Measurements from ENCODE around the gene MRAS.
A peak's percentile ranks its signal among the peaks of the same experiment; 100 is the strongest.
"Not testable (repeated sequence)": the region's sequence is repeated elsewhere in the genome, so short reads cannot be mapped to it uniquely, and the experiment has no call there.

The MRAS gene

DNA sequence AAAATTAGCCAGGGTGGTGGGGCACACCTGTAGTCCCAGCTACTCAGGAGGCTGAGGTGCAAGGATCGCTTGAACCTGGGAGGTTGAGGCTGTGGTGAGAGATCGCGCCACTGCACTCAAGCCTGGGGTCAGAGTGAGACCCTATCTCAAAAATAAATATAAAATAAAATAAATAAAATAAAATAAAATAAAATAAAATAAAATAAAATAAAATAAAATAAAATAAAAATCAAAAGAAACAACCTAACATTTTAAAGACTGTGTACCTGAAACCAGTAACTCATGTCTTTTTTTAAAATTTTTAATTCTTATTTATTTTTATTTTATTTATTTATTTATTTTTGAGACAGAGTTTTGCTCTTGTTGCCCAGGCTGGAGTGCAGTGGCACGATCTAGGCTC is 78.4 kb downstream of the MRAS start:
- DNase-seq: not testable (repeated sequence)

DNA sequence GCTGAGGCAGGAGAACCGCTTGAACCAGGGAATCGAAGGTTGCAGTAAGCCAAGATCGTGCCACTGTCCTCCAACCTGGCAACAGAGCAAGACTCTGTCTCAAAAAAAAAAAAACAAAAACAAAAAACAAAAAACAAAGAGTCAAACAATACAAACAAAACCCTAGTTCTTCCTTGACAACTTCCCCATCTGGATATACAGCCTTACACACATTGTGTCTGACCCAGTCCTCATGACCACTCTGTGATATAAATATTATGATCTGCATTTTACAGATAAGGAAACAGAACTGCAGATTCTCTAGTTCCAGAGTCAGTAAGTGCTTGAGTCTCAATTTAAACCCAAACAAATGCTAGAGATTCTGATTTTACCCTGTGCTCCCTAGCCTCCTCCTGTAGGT is 81.3 kb downstream of the MRAS start:
- no peak for DNase-seq

DNA sequence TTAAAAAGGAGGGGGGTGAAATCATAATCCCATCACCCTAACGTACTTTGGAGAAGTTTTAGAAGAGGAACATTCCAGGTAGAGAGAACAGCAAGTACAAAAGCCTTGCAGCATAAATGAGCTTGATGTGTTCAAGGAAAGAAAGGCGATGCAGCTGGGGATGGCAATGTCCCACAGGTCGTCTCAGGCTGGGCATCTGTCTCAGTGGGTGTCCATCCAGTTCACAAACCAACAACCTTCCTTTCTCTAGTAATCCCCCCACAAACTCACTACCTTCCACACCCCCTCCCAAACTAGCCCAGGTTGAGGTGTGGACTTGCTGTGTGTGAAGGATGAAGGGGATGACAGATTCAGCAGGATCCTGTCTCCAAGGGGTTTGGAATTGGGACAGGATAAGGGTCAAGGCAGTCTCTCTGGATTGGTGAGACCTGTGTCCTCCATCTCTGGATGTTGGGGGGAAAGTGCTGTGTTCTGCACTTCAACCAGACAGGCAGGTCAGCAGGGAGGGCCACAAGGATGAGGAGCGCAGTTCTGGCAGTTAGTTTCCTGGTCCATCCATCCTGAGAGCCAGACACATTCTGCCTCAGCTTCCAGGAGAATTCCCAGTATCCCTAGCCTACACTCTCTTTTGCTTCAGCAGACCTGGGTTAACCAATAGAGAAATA is 84.3 kb downstream of the MRAS start:
- DNase-seq: no peak

DNA sequence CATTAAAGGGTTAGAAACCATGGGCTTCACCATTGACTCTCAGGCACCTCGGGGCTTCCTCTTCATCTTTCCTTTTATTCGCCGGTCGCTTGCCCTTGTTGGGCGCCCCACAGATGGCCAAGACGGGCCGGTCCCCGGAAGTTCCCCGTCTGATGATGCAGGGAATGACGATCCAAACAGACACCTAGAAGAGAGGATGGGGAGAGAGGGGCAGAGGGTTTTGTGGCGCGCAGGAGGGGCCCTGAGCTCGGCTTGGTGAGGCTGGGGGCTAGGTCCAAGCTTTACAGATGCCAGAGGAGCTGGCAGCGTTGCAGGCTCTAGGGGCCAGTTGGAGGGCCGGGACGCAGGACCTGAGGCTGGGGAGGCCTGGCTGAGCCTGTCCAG is 85.5 kb downstream of the MRAS start:
- DNase-seq: no peak

DNA sequence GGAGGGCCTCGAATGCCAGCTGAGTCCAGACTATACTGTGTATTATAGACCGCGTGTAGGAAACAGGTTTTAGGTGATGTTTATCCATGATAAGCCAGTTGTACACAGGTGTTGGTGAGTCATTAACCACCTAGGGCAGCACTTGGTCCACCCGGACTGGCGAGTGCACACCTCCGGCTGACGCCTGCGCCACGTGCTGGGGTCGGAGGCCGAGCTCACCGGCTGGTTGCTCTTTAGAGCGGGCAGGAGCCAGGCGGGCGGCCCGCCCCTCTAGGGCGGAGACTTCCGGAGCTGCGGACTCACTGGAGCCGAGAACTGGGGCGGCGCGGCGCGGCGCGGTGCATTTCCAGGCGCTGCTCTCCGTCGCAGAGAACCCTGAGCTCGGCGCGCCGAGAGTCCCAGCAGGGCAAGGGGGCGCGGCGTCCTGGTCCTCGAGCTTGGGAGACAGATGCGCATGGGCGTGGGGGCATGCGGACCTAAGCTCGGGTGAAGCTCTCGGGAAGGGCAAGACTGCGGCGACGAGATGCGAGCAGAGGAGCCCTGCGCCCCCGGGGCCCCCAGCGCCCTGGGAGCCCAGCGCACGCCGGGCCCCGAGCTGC is 86.0 kb downstream of the MRAS start, which contains the start of gene ESYT3:
Gene ESYT3 (plus strand): TSS at position 341 of the 599 bp plus-strand sequence. CDS start 183 bp downstream, at position 524.
- peak; percentile 97 for DNase-seq

DNA sequence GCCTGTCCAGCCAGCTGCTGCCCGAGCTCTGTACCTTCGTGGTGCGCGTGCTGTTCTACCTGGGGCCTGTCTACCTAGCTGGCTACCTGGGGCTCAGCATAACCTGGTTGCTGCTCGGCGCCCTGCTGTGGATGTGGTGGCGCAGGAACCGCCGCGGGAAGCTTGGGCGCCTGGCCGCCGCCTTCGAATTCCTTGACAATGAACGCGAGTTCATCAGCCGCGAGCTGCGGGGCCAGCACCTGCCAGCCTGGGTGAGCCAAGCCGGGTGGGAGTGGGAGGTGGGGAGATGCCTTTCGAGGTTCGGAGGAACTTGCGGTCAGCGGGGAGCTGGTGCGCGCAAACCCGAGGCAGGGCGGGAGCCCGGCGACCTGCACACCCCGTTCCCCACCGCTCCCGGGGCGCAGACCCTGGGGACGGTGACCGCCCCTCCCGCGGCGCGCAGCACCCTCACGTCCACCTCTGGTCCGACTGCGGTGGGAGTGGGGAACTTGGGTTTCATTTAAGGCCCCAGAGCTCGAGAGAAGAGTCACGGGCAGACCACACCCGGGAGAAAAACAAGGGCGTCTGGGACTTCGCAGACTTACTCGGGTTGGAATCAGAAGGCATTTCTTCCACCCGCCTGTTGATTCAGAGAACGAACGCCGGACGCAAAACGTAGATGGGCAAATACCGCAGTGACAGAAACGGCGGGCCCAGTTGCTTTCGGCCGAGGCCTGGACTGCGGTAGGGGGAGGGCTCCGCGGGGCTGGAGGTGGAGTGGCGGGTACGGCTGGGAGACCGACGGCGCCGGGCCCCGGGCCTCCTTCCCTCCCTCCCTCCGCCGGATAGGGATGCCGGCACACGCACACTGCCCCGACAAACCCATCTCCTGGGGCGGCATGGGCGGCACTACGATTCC is 86.7 kb downstream of the MRAS start:
- DNase-seq: peak; percentile 75

DNA sequence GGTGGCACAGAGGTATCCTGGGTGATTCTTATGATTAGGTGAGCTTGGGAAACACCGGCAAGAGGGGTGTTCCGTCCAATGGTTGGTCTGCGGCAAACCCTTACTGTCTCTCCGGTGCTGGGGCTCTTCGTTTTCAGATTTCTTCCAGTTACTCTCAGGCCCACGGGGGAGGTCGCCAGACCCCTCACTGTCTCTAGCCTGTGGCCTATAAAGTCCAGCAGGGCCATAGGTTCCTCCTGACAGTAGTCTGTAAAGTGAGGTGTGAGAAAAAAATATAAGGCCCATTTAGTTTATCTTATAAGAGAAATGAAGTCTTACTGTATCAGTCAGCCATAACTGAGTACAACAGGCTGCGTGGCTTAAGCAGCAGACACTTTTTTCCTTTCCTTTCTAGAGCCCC is 87.5 kb downstream of the MRAS start:
- no peak for DNase-seq

DNA sequence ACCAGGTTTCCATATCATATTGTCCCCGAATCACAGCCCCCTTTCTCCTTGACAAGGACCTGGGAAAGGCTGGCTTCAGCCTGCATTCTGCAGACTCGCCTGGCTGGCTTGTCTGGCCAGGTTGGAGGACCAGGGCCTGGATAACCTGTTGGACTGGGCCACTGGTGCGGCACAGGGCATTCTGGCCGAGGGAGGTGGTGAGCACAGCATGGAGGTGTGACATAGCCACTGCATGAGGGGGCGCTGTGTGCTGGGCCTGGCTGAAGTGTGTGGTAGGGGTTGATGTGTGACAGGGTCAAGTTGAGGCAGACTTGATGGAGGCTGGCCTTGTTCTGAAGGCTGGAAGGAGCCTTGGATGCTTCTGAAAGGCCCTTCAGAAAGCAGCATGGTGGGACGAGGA is 88.9 kb downstream of the MRAS start:
- DNase-seq: no peak

DNA sequence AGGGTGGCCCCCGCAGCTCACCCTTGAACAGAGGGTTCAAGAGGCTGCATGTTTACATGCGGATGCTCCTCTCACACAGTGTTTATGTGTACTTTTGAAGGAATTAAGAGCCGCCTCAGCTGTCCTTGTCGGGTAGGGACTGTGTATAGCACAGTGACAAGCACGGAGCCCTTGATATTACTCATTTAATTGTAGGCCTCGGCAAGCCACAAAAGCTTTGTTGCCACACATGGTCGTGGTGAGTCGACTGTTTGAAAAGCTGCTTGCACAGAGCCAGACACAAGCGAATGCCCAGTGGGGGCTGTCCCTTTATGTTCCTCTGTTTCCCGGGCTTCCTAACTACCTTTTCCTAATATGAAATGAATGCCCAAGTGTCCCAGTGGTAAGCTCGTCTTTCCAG is 90.5 kb downstream of the MRAS start:
- DNase-seq: no peak

DNA sequence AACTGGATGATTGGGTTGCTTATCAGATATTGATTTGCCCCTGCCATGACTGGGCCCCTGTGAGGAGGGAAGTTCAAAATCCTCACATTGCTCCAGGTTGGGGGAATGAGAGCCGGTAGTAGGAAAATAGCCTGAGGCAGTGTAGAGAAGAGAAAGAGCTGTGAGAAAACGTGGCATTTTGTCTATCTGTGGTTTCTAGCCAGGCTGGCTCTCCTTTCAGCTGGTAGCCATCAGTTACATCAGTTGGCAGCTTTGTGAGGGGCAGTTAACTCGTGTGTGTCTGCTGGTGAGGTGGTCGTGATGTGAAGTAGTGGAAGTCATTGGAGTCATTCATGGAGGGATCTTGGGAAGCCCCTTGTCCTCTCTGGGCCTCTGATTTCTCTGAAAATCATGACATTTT is 91.3 kb downstream of the MRAS start:
- DNase-seq: no peak

DNA sequence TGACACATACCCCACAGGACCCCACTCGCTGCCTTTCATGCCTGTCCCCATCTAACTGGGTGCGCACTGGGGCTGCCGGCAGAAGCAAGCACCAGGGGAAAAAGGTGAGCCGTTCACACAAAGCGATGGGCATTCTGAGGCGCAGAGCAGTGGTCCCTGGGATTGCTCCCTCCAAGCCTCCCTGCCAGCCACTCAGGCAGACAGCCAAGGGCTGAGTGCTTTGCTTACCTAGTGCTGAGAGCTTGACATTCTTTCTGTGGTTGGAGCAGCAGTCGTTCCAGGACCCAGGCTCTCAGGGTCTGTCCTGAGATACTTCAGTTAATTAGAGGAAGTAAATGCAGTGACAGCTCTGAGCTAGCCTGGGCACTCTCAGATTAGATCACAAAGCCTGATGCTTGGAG is 91.7 kb downstream of the MRAS start:
- peak; percentile 10 for DNase-seq

DNA sequence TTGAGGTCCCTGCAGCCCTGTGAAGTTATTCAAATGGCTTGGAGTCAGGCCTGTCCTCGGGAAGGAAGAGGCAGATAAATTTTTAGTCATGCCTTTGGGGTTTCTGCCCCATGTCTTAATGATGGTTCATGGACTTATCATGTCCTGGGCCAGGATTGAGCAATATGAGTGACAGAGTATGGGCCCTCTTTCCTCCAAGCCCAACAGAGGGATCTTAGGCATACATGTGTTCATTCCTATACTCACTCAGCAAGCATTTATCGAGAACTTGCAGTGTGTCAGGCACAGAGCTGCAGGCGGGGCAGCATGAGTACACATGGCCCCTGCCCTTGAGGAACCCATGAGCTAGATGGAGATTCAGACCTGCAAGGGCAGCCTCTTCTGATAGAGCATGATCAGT is 92.2 kb downstream of the MRAS start:
- DNase-seq: no peak

DNA sequence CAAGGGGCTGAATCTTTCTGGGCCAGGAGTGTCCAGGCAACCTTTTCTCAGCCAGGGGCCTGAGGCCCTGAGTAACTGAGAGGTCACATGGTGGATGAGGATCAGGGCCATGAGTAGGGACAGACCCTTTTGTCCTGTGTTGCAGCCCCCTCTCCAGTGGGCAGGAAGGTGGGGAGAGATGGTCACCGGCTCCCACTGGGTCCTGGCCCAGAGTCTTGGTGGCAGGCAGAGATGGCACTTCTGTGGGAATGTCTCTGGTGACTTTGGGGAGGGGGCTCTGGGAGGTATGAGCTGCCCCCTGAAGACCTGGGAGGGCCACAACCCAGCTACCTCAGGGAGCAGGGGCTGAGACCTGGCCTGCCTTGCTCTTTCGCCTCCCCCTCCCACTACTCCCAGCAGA is 92.9 kb downstream of the MRAS start:
- no peak for DNase-seq

DNA sequence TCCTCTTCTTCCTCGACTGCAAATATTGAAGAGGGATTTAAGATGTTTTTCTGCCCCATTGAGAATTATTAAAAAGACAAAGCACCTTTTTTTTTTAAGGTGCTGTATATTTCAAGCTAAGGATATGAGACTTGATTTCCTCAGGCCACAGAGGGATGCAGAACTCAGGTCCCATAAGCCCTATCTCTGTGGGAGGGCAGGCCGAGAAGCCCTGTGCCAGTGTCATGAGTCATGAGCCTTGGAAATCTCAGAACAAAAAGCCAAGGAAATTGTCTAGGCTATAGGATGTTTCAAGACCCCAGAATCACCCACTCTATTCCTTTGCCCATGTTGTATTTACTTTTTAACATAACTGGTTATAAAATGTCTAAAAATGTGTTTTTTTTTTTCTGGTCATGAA is 93.4 kb downstream of the MRAS start:
- DNase-seq: no peak

DNA sequence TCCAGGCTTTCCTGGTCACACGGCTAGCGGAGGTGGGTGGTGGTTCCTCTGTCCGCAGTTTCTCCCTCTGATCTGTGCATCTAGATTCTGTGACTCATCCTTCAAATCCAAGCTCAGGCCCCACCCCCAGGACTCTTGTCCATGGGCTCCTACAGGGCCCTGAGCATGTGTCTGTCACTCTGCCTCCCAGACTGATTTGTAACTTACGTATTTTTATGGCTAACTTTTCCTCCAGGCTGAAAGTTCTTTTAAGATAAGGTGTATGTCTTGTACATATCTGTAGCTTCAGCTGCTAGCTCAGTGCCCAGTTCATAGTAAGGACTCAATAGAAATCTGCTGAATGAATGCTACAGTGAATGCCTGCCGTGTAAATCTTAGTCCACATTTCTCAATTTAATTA is 94.1 kb downstream of the MRAS start:
- DNase-seq: peak; percentile 33

DNA sequence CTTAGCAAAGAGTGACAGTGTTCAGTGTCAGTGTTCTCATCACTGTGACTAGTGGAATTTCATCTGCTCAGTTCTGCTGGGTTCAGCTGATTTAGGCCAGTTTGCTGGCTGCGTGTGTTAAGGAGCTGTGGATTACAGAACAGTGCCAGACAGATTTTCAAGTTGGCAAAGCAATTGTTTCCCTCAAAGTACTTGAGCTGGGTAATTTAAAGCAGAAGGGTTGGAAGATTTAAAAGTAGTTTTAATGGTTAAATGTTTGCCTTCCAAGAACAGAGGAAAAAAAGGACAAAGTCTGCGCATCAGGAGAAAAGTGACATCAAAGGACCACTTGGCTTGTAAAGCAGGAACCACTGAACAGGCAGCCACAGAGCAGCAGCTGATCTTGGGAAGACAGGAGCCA is 94.7 kb downstream of the MRAS start:
- no peak for DNase-seq

DNA sequence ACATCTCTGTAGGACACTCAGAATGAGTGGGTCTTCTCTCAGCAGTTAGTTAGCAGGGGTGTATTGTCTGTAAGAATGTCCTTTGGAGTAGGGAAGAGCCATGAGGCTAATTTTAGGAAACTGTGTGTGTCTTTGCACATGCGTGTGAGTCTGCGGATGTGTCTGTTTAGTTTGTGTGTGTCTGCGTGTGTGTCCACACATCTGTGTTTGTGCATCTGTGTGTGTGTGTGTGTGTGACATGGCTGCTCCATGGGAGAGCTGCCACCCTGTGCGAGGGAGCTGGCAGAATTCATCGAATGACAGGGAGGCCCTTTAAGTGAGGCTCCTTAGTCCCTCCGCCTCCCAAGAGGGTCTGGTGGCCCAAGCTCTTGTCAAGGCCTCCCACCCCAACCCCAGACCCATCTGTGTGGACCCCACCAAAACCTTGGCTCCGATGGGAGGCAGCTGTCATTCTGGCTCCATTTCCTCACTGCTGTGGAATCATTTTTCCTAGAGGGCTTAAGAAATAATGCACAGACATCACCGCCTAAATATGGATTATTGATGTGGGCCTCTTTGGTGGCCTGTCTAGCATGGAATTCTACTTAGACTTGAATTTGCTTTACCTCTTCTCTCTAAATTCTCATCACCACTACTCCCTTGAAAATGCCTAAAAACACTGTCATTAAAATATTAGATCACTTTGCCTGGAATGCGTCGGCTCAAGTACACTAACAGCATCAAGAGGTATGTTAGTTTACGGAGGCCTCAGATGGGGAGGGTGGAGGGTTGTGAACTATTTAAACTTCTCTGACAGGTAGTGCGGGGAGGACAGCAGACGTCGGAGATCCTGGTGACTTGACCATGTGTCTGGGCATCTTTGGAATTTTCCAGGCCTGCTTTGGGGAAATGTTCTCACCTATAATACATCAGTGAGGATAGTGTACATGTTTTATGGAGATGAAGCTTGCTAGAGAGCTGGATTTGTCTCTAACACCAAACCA is 95.4 kb downstream of the MRAS start:
- DNase-seq: no peak

DNA sequence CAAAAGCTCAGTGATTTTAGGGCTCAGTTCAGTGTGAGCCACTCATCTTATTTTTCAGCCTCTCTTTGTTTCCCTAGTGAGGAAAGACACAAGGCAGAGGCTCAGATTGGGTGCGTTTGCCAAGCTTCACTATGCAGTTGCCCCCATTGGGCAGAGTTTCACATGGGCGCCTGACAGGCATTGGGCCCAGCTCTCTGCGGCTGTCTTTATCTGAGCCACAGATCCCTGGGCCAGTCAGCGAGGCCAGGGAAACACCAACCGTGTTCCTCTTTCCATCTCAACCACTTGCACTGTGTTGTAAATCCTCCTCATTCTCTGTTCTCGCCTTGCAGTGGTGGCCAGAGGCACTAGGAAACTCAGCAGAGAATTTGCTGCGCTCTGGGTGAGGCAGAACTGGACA is 96.9 kb downstream of the MRAS start:
- DNase-seq: no peak

DNA sequence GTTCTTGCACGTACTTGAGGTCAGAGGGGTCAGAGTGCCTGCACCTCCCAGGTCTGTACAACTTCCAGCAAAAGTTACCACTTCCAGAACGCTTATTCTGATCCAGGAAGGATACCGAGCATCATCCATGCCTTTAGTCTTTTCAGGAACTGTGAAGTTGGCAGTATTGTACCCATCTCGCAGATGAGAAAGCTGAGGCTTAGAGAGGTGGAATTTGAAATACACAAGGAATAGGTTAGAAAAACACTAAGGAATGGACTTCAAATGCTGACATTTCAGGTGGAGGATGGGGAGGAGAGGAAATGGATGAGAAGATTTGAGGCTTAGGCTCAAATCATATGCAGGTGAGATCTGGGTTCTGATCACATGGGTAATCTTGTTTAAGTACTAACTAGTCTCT is 97.3 kb downstream of the MRAS start:
- DNase-seq: no peak

DNA sequence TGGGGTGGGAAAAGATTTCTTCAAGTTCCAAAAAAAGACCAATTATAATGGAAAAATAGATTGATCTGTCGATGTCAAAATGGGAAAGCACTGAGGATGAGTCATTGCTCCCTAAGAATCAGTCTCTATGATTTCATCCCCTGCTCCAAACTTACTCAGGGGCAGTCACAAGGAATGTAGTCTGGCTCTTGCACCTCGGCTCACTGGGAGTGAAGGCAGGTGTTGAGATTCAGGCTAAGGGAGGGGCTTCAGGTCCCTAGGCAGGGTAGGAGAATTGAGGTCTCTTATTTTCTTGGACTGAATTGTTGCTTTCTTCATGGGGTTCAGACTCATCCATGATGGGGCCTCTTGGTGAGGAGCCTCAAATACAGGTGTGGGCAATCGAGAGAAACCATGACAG is 100.3 kb downstream of the MRAS start:
- no peak for DNase-seq

DNA sequence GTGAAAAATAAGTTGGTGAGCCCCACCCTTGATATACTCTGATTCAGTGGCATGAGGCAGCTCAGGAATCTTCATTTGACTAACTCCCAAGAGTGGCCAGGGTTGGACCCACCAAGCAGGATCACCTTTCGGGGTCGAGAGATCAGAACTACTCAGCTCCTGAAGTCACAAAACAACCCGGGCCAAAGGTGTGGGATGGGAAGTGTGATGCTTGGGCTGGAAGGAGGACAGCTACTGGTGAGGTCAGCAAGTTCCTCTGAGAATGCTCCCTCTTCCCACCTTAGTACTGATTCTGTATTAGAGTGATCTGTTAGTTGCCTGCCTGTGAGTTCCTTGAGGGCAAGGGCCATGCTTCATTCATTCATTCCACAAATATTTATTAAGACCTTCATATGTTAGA is 101.1 kb downstream of the MRAS start:
- DNase-seq: no peak

DNA sequence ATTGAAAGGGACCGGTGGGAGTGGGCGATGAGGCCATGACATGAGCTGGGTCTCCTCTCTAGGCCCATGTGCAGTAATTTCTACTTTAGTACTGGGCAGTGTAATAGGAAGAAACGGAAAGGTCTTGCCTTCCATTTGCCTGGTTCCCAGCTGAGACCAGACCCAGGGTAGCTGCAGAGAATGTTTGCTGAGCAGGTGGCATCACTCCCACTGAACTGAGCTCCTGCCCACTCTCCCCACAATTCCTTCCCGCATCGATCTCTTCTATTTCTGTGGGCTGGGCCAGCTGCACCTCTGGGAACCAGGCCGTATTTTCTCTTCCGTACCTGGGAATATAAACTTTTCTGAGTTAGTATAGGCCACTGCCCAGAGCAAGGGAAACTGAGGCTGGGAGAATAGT is 101.8 kb downstream of the MRAS start:
- DNase-seq: no peak
